ENCODE results near the gene KAT6B. TPM values are rescaled to one million over a fixed set of nuclear protein-coding genes. Genes with fewer than 3 reads are reported as not detected.

KAT6B gene
- total and polyA plus RNA-seq, 2 donors (not counting 1 experiment from before 2014, with no cell fraction given) = 8.6 to 111 TPM

GRCh38 chr10:74828946-74829345 lies 2.5 kb downstream of the KAT6B start:
- H3K27ac Mint-ChIP-seq = peak overlapping the region; percentile 75
- H3K27me3 Mint-ChIP-seq = no peaks in the 10 kb centered on the region
- H3K9me3 Mint-ChIP-seq (ENCODE audit: insufficient read depth) = no peaks in the 10 kb centered on the region
- Histone ChIP-seq H4K20me1 (ENCODE audit: control insufficient read depth, insufficient read depth, low read length, poor library complexity, severe bottlenecking) (peaks cover 5% of the 10 kb centered on the region), H3K9me3 (ENCODE audit: control extremely low read depth in 1 of 3, control insufficient read depth in 2 of 3, insufficient read depth in 1 of 3, low read length in 2 of 3) (no peaks in the 10 kb centered on the region), H3K36me3 (replicated peaks in 1 of 2; ENCODE audit: control extremely low read depth in 1 of 2, control insufficient read depth in 1 of 2, extremely low read depth in 1 of 2, insufficient read depth in 2 of 2, low read length in 1 of 2) (no peaks in the 10 kb centered on the region), H2AFZ (ENCODE audit: insufficient read depth, low read depth, low read length, poor library complexity, severe bottlenecking) (no peak overlapping the region), H3K27me3 (replicated peaks in 1 of 4; ENCODE audit: control extremely low read depth in 1 of 4, control insufficient read depth in 3 of 4, insufficient read depth in 4 of 4, low read length in 3 of 4) (no peaks in the 10 kb centered on the region), H3K79me2 (ENCODE audit: control insufficient read depth, insufficient read depth, low read length) (peaks cover 48% of the 10 kb centered on the region), H3K27ac (ENCODE audit: low read length in 2 of 2) (peak overlapping the region; percentile 24 to 39), H3K4me3 (ENCODE audit: control extremely low read depth in 1 of 5, extremely low read depth in 1 of 5, insufficient read depth in 1 of 5, low read depth in 2 of 5, low read length in 4 of 5) (no peak overlapping the region), H3K9ac (ENCODE audit: low read length) (no peak overlapping the region), H3K4me1 (ENCODE audit: control insufficient read depth in 2 of 2, insufficient read depth in 2 of 2, low read length in 2 of 2) (peaks cover 38 to 46% of the 10 kb centered on the region in 2 donors), H3K4me2 (replicated peaks; ENCODE audit: low read depth, low read length, poor library complexity, severe bottlenecking) (peak overlapping the region; percentile 39)
- WGBS (ENCODE audit: insufficient coverage) = 100% methylated on average over 1 of the region's 4 CpGs
- DNase-seq (peak; percentile 32), ATAC-seq (ENCODE audit: low read depth) (no peak)
- POLR2A ChIA-PET = interaction anchor here (0.6 to 0.7 kb wide), 4 partner anchors 43 to 153 kb away, joined by 3 to 5 read pairs (median 4); no protein-coding TSS in a partner anchor
- CTCF ChIA-PET = no interaction called here
- H3K4me3 Mint-ChIP-seq = peak overlapping the region; percentile 58
- intact Hi-C loops (cut with micrococcal nuclease) = loop anchor here (5.0 to 10.0 kb wide), 4 partner anchors 94 to 1732 kb away; partner anchors contain the start of gene P4HA1
- TF ChIP-seq CTCF (IDR thresholded peaks at IDR 0.05) (no peak), EZH2 (IDR thresholded peaks at IDR 0.05; ENCODE audit: borderline replicate concordance, insufficient read depth, low read depth, low read length, poor library complexity, severe bottlenecking) (no peak)
- H3K4me1 Mint-ChIP-seq = peaks cover 56% of the 10 kb centered on the region

GRCh38 chr10:74831518-74832120 lies 5.2 kb downstream of the KAT6B start:
- ChIA-PET CTCF (interaction anchor here (1.1 to 1.4 kb wide), 4 partner anchors 153 to 188 kb away, joined by 3 to 4 read pairs (median 3); no protein-coding TSS in a partner anchor), POLR2A (interaction anchor here (0.5 to 2.5 kb wide), 2 partner anchors 22 to 58 kb away, joined by 3 to 12 read pairs; no protein-coding TSS in a partner anchor)
- Histone ChIP-seq H3K9ac (ENCODE audit: low read length) (no peak overlapping the region), H2AFZ (ENCODE audit: insufficient read depth, low read depth, low read length, poor library complexity, severe bottlenecking) (no peak overlapping the region), H3K27ac (ENCODE audit: low read length in 2 of 2) (peak overlapping the region in 1 of 2 donors; percentile 1), H3K4me1 (ENCODE audit: control insufficient read depth in 2 of 2, insufficient read depth in 2 of 2, low read length in 2 of 2) (peaks cover 47 to 52% of the 10 kb centered on the region in 2 donors), H3K79me2 (ENCODE audit: control insufficient read depth, insufficient read depth, low read length) (peaks cover 69% of the 10 kb centered on the region), H3K9me3 (ENCODE audit: control extremely low read depth in 1 of 3, control insufficient read depth in 2 of 3, insufficient read depth in 1 of 3, low read length in 2 of 3) (no peaks in the 10 kb centered on the region), H4K20me1 (ENCODE audit: control insufficient read depth, insufficient read depth, low read length, poor library complexity, severe bottlenecking) (peaks cover 5% of the 10 kb centered on the region), H3K36me3 (replicated peaks in 1 of 2; ENCODE audit: control extremely low read depth in 1 of 2, control insufficient read depth in 1 of 2, extremely low read depth in 1 of 2, insufficient read depth in 2 of 2, low read length in 1 of 2) (no peaks in the 10 kb centered on the region), H3K4me3 (ENCODE audit: control extremely low read depth in 1 of 5, extremely low read depth in 1 of 5, insufficient read depth in 1 of 5, low read depth in 2 of 5, low read length in 4 of 5) (no peak overlapping the region), H3K27me3 (replicated peaks in 1 of 4; ENCODE audit: control extremely low read depth in 1 of 4, control insufficient read depth in 3 of 4, insufficient read depth in 4 of 4, low read length in 3 of 4) (no peaks in the 10 kb centered on the region), H3K4me2 (replicated peaks; ENCODE audit: low read depth, low read length, poor library complexity, severe bottlenecking) (no peak overlapping the region)
- ATAC-seq (ENCODE audit: low read depth) (no peak), DNase-seq (no peak)
- no CpG with 5 or more reads among the region's 1 CpG for WGBS (ENCODE audit: insufficient coverage)
- peaks cover 68% of the 10 kb centered on the region for H3K4me1 Mint-ChIP-seq
- H3K9me3 Mint-ChIP-seq (ENCODE audit: insufficient read depth) = no peaks in the 10 kb centered on the region
- TF ChIP-seq CTCF (IDR thresholded peaks at IDR 0.05) = no peak
- no peak for TF ChIP-seq EZH2 (IDR thresholded peaks at IDR 0.05; ENCODE audit: borderline replicate concordance, insufficient read depth, low read depth, low read length, poor library complexity, severe bottlenecking)
- H3K4me3 Mint-ChIP-seq = no peak overlapping the region
- H3K27ac Mint-ChIP-seq = peak overlapping the region; percentile 38
- intact Hi-C loops (cut with micrococcal nuclease) = no loop called here
- H3K27me3 Mint-ChIP-seq = no peaks in the 10 kb centered on the region
